Esophagus muscularis mucosa (tissue), 4 donors: ENCODE data around the gene PLSCR2. TPM values are rescaled to one million over a fixed set of nuclear protein-coding genes. Genes with fewer than 3 reads are reported as not detected.

Source experiments
- DNase-seq: peaks from one replicate; pipeline ENCODE4 v3.0.0-alpha.2; 2017; ENCODE audit errors: extremely low spot score
- H3K27ac ChIP-seq, 4 donors: fragments of 200-600 bp; sonication (generic); replicated peaks in 1 of 4; 1 replicate in 3 of 4; 2 replicates in 1 of 4; pipeline ENCODE4 v1.5.1; 2016 to 2019; ENCODE audit warnings: mild to moderate bottlenecking in 1 of 4
- H3K27me3 ChIP-seq, 4 donors: fragments of 200-600 bp; sonication (generic); one replicate each; pipeline versions ENCODE4 v1.5.1 to v1.6.0; 2016 to 2019
- H3K36me3 ChIP-seq, 4 donors: fragments of 200-600 bp; sonication (generic); one replicate each; pipeline ENCODE4 v1.5.1; 2016 to 2019
- H3K4me1 ChIP-seq, 4 donors: fragments of 200-600 bp; sonication (generic); one replicate each; pipeline ENCODE4 v1.5.1; 2016 to 2019
- H3K4me3 ChIP-seq, 4 donors: fragments of 200-600 bp; sonication (generic); 1 replicate in 2 of 4; 2 replicates in 2 of 4; pipeline ENCODE4 v1.5.1; 2016 to 2019; ENCODE audit warnings: mild to moderate bottlenecking in 4 of 4, moderate library complexity in 1 of 4
- H3K9me3 ChIP-seq, 4 donors: fragments of 200-600 bp; sonication (generic); 1 replicate in 3 of 4; 2 replicates in 1 of 4; pipeline ENCODE4 v1.5.1; 2016 to 2019
- EP300 ChIP-seq: sonication (generic); formaldehyde crosslinking; IDR thresholded peaks from one replicate; pipeline ENCODE4 v1.6.1; 2017; ENCODE audit warnings: antibody characterized with exemption
- POLR2A ChIP-seq: fragments of 450-650 bp; IDR thresholded peaks from one replicate; pipeline ENCODE4 v1.6.1; 2017; ENCODE audit warnings: antibody characterized with exemption, moderate library complexity, mild to moderate bottlenecking, low read depth
- POLR2AphosphoS5 ChIP-seq, 2 donors: sonication (generic); formaldehyde crosslinking; IDR thresholded peaks; one replicate each; pipeline ENCODE4 v1.6.1; 2017; ENCODE audit warnings: antibody characterized with exemption in 2 of 2
- WGBS: methylation state at CpG from one replicate; pipeline ENCODE4 v1.1.5; 2018; 5-methylcytosine and 5-hydroxymethylcytosine counted together
- intact Hi-C: fragments of 100-400 bp; cut with DNase I; formaldehyde crosslinking; loops from one replicate; pipeline ENCODE4 v1.15.1; 2023
- total RNA-seq, 4 donors: library from RNA; depleted of rRNA; stranded (reverse); fragments of >200 nt; gene quantifications; one replicate each; pipeline versions ENCODE4 v1.1.0 to v1.2.1, GENCODE V29; 2016
- TF ChIP-seq, protein P1 (sequence below), 3 experiments: fragments of 200-600 bp in 2 of 3; fragments of 450-650 bp in 1 of 3; sonication (generic) in 2 of 3; IDR thresholded peaks; one replicate each; pipeline ENCODE4 v1.5.1; 2017 to 2019; ENCODE audit warnings: antibody characterized with exemption in 3 of 3, mild to moderate bottlenecking in 2 of 3, moderate library complexity in 1 of 3

Gene PLSCR2
- total RNA-seq, 4 donors from 2014 or later: 0.69 TPM; not detected in 3

DNA sequence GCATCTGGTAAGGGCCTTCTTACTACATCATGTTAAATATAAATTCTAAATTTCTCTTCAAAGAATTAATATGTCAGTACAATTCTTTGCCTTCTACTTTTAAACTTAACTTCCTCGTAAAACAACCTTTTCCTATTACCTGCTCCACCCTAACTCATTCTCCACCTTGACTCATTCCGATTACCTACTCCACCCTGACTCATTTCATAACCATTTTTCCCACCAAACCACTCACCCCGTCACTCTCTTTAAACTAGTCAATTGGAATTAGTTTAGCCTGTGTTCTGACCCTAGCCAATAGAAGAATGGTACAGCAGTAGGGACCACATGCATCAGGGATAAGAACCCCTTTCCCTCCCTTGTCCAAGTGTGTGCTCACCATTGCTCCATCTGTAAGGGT, 65.6 kb downstream of the PLSCR2 start:
- Histone ChIP-seq H3K9me3 (no peaks in the 10 kb centered on the region), H3K27me3 (no peaks in the 10 kb centered on the region), H3K4me1 (no peaks in the 10 kb centered on the region), H3K4me3 (no peak overlapping the region), H3K36me3 (no peaks in the 10 kb centered on the region), H3K27ac (no peak overlapping the region)
- intact Hi-C loops: no loop called here
- 92% methylated on average over 3 of the region's 3 CpGs for WGBS
- no peak for TF ChIP-seq EP300
- TF ChIP-seq, protein P1, sequence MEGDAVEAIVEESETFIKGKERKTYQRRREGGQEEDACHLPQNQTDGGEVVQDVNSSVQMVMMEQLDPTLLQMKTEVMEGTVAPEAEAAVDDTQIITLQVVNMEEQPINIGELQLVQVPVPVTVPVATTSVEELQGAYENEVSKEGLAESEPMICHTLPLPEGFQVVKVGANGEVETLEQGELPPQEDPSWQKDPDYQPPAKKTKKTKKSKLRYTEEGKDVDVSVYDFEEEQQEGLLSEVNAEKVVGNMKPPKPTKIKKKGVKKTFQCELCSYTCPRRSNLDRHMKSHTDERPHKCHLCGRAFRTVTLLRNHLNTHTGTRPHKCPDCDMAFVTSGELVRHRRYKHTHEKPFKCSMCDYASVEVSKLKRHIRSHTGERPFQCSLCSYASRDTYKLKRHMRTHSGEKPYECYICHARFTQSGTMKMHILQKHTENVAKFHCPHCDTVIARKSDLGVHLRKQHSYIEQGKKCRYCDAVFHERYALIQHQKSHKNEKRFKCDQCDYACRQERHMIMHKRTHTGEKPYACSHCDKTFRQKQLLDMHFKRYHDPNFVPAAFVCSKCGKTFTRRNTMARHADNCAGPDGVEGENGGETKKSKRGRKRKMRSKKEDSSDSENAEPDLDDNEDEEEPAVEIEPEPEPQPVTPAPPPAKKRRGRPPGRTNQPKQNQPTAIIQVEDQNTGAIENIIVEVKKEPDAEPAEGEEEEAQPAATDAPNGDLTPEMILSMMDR (IDR thresholded peaks at IDR 0.05): no peak
- TF ChIP-seq POLR2AphosphoS5 (IDR thresholded peaks at IDR 0.05): no peak
- no peak for TF ChIP-seq POLR2A
- no peak for DNase-seq

DNA sequence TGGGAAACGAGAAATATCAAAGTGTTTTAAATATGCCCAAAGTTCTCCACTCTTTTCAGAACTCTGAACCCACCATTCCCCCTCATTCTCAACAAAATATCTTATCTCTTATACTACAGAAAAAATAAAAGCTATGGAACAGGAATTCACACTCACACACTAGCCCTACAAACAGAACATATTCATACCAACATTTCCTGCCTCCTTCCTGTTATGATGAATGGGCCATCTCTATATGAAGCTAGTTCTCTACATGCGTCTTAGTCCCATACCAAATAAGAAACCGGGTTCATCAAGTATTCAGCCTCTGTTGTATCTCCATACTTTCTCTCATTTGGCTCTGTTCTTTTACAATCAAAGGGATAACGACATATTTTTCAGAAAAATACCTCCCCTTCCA, 72.6 kb downstream of the PLSCR2 start:
- no peaks in the 10 kb centered on the region for H3K4me1 ChIP-seq
- H3K27me3 ChIP-seq: no peaks in the 10 kb centered on the region
- DNase-seq: no peak
- TF ChIP-seq, protein P1 (IDR thresholded peaks at IDR 0.05): no peak
- TF ChIP-seq POLR2A: no peak
- no peak for TF ChIP-seq POLR2AphosphoS5 (IDR thresholded peaks at IDR 0.05)
- no peak for TF ChIP-seq EP300
- intact Hi-C loops: no loop called here
- no peaks in the 10 kb centered on the region for H3K36me3 ChIP-seq
- 76% methylated on average over 4 of the region's 4 CpGs for WGBS
- no peaks in the 10 kb centered on the region for H3K9me3 ChIP-seq
- H3K27ac ChIP-seq: no peak overlapping the region
- H3K4me3 ChIP-seq: no peak overlapping the region

DNA sequence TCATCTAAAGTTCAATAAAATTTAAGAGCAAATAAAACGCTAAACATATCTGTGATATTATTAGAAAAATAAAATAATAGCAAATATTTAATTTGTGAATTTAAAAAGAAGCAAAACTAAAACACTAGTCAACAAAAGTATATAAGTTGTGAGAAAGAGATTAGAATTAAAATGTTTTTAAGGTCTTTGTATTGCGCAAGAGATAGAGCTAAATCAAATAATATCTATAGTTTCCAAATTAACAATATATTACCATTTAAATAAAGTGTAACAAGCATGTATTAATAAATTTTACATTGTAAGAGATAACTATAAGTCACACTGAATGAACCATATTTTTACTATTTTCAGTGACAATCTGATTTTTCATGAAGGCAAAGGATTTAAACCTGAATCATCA, 74.2 kb downstream of the PLSCR2 start:
- Histone ChIP-seq H3K9me3 (no peaks in the 10 kb centered on the region), H3K36me3 (no peaks in the 10 kb centered on the region), H3K27me3 (no peaks in the 10 kb centered on the region), H3K4me1 (peaks cover 6 to 12% (median 11%) of the 10 kb centered on the region in 4 donors), H3K4me3 (no peak overlapping the region), H3K27ac (no peak overlapping the region)
- 93% methylated on average over 2 of the region's 2 CpGs for WGBS
- TF ChIP-seq EP300 (no peak), POLR2A (no peak), POLR2AphosphoS5 (IDR thresholded peaks at IDR 0.05) (no peak)
- TF ChIP-seq, protein P1 (IDR thresholded peaks at IDR 0.05): no peak
- intact Hi-C loops: no loop called here
- no peak for DNase-seq

DNA sequence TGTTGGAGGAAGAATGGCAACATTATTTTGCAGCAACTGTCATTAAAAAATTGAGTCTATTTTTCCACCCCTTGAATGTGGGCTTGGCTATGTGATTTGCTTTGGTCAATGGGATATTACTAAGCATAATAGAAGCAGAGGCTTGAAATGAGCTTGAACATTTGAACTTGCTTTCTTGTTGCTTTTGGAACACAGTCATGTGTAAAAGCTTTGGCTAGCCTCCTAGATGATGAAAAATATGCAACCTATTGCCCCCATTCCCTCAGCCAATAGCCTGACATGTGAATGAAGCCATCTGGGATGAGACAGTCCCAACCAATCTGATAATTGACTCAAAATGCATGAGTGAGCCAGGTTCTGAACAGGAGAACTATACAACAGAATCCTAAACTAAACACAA, 78.4 kb downstream of the PLSCR2 start:
- Histone ChIP-seq H3K4me3 (no peak overlapping the region), H3K9me3 (no peaks in the 10 kb centered on the region), H3K27me3 (no peaks in the 10 kb centered on the region), H3K36me3 (no peaks in the 10 kb centered on the region), H3K4me1 (peaks cover 8 to 14% (median 13%) of the 10 kb centered on the region in 4 donors), H3K27ac (no peak overlapping the region)
- TF ChIP-seq POLR2A (no peak), EP300 (no peak), POLR2AphosphoS5 (IDR thresholded peaks at IDR 0.05) (peak in 1 of 2 donors; percentile 78)
- TF ChIP-seq, protein P1 (IDR thresholded peaks at IDR 0.05): no peak
- intact Hi-C loops: no loop called here
- DNase-seq: no peak

DNA sequence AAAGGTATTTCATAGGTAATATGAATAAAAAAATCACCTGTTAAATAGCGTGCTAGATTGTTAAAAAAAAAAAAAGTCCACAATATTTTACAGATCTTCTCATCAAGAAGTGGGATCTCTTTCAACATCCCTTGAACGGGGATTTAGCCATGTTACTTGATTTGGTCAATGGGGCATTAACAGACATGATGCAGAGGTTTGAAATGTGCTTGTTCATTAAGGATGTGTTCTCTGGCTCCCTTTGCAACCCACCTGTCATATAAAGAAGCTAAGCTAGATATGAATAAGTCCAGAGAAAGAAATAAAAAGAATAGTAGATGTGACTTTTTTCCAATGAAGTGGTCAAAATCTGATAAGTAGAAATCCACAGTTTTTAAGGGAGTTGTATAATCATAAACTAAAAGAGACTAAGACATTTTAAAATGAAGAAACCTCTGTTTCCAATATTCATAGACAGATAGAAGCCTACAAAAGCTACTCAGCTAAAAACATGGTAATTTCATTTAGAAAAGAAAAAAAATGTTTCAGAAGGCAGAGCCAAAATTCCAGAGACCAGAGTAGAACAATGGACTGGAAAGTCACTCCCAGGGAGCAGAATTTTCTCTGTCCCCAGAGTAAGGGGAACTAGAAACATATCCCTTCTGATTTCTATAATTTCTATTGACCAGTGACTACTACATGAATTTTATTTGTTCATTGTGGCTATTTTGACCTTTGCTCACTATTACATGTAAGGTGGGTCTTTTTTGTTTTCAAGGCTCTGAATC, 79.2 kb downstream of the PLSCR2 start:
- TF ChIP-seq, protein P1 (IDR thresholded peaks at IDR 0.05): no peak
- no peak for TF ChIP-seq POLR2A
- TF ChIP-seq EP300: no peak
- no peak for TF ChIP-seq POLR2AphosphoS5 (IDR thresholded peaks at IDR 0.05)
- DNase-seq: no peak
- intact Hi-C loops: no loop called here
- Histone ChIP-seq H3K27ac (no peak overlapping the region), H3K4me3 (no peak overlapping the region), H3K27me3 (no peaks in the 10 kb centered on the region), H3K36me3 (no peaks in the 10 kb centered on the region), H3K4me1 (peaks cover 8 to 14% (median 13%) of the 10 kb centered on the region in 4 donors), H3K9me3 (no peaks in the 10 kb centered on the region)
- WGBS: 41% methylated on average over 2 of the region's 2 CpGs
